T-helper 1 cell treated with Interleukin-12 subunit alpha and Interleukin-12 subunit beta and Interleukin-4 antibody, amounts not matched to agents 30 μg/mL and 1 μg/mL, for 36 hours (primary cell): ENCODE data around the gene PDE2A.
A peak's percentile ranks its signal among the peaks of the same experiment; 100 is the strongest.
"Not testable (repeated sequence)": the region's sequence is repeated elsewhere in the genome, so short reads cannot be mapped to it uniquely, and the experiment has no call there.

Experiments
- H3K27ac Mint-ChIP-seq: one replicate; pipeline ENCODE4 v1.8.0; 2021; ENCODE audit warnings: mild to moderate bottlenecking, mixed read lengths
- H3K27me3 Mint-ChIP-seq: one replicate; pipeline ENCODE4 v1.8.0; 2021; ENCODE audit warnings: low read depth, mixed read lengths
- H3K36me3 Mint-ChIP-seq: one replicate; pipeline ENCODE4 v1.8.0; 2021; ENCODE audit warnings: low read depth, mixed read lengths
- H3K4me1 Mint-ChIP-seq: one replicate; pipeline ENCODE4 v1.8.0; 2021; ENCODE audit warnings: low read depth, mixed read lengths
- H3K4me3 Mint-ChIP-seq: one replicate; pipeline ENCODE4 v1.8.0; 2021; ENCODE audit warnings: mild to moderate bottlenecking, moderate library complexity, mixed read lengths
- H3K9me3 Mint-ChIP-seq: one replicate; pipeline ENCODE4 v1.8.0; 2021; ENCODE audit warnings: mixed read lengths

The PDE2A gene

GRCh38 chr11:72576661-72577060 is 97.6 kb downstream of the PDE2A start:
- Mint-ChIP-seq H3K27me3 (peaks cover 10% of the 10 kb centered on the region), H3K9me3 (no peaks in the 10 kb centered on the region)

GRCh38 chr11:72576243-72576595 is 98.0 kb downstream of the PDE2A start:
- Mint-ChIP-seq H3K4me1 (peaks cover 3% of the 10 kb centered on the region), H3K9me3 (no peaks in the 10 kb centered on the region), H3K36me3 (no peaks in the 10 kb centered on the region), H3K4me3 (no peak overlapping the region), H3K27me3 (peaks cover 13% of the 10 kb centered on the region), H3K27ac (no peak overlapping the region)

More at GRCh38 chr11:72576661-72577060, 97.6 kb downstream of the PDE2A start:
- Mint-ChIP-seq H3K27ac (no peak overlapping the region), H3K36me3 (no peaks in the 10 kb centered on the region), H3K4me3 (no peak overlapping the region), H3K4me1 (peaks cover 2% of the 10 kb centered on the region)

GRCh38 chr11:72575533-72576242 is 98.5 kb downstream of the PDE2A start:
- Mint-ChIP-seq H3K27ac (no peak overlapping the region), H3K9me3 (no peaks in the 10 kb centered on the region), H3K4me1 (peaks cover 7% of the 10 kb centered on the region), H3K27me3 (peaks cover 14% of the 10 kb centered on the region), H3K4me3 (no peak overlapping the region), H3K36me3 (no peaks in the 10 kb centered on the region)

- H3K27ac Mint-ChIP-seq = no peak overlapping the region
- H3K4me3 Mint-ChIP-seq = no peak overlapping the region
- H3K9me3 Mint-ChIP-seq = no peaks in the 10 kb centered on the region
- peaks cover 19% of the 10 kb centered on the region for H3K27me3 Mint-ChIP-seq
- no peaks in the 10 kb centered on the region for H3K36me3 Mint-ChIP-seq
- H3K4me1 Mint-ChIP-seq = peaks cover 15% of the 10 kb centered on the region
Observed at GRCh38 chr11:72574548-72575460, 99.4 kb downstream of the PDE2A start.

GRCh38 chr11:72573855-72574445 is 100.3 kb downstream of the PDE2A start:
- peaks cover 16% of the 10 kb centered on the region for H3K4me1 Mint-ChIP-seq
- no peak overlapping the region for H3K27ac Mint-ChIP-seq

GRCh38 chr11:72573072-72573854 is 101.0 kb downstream of the PDE2A start:
- Mint-ChIP-seq H3K27ac (no peak overlapping the region), H3K4me3 (no peak overlapping the region), H3K9me3 (no peaks in the 10 kb centered on the region), H3K4me1 (peaks cover 16% of the 10 kb centered on the region), H3K36me3 (no peaks in the 10 kb centered on the region), H3K27me3 (peaks cover 19% of the 10 kb centered on the region)

More at GRCh38 chr11:72573855-72574445, 100.3 kb downstream of the PDE2A start:
- H3K36me3 Mint-ChIP-seq = no peaks in the 10 kb centered on the region
- no peaks in the 10 kb centered on the region for H3K9me3 Mint-ChIP-seq
- peaks cover 19% of the 10 kb centered on the region for H3K27me3 Mint-ChIP-seq
- H3K4me3 Mint-ChIP-seq = no peak overlapping the region

GRCh38 chr11:72572540-72572939 is 101.7 kb downstream of the PDE2A start:
- not testable (repeated sequence) for H3K27ac Mint-ChIP-seq, H3K36me3 Mint-ChIP-seq

GRCh38 chr11:72570893-72571661 is 103.1 kb downstream of the PDE2A start:
- Mint-ChIP-seq H3K4me1 (peaks cover 16% of the 10 kb centered on the region), H3K27ac (peak overlapping the region; percentile 69), H3K27me3 (peaks cover 28% of the 10 kb centered on the region), H3K9me3 (no peaks in the 10 kb centered on the region), H3K4me3 (no peak overlapping the region), H3K36me3 (no peaks in the 10 kb centered on the region)

More at GRCh38 chr11:72572540-72572939, 101.7 kb downstream of the PDE2A start:
- Mint-ChIP-seq H3K27me3 (peaks cover 23% of the 10 kb centered on the region), H3K4me1 (peaks cover 16% of the 10 kb centered on the region)
- not testable (repeated sequence) for H3K9me3 Mint-ChIP-seq, H3K4me3 Mint-ChIP-seq

GRCh38 chr11:72569966-72570892 is 104.0 kb downstream of the PDE2A start:
- H3K27ac Mint-ChIP-seq = peak overlapping the region; percentile 4
- H3K4me1 Mint-ChIP-seq = peaks cover 16% of the 10 kb centered on the region
- no peak overlapping the region for H3K4me3 Mint-ChIP-seq
- H3K36me3 Mint-ChIP-seq = no peaks in the 10 kb centered on the region
- H3K27me3 Mint-ChIP-seq = peaks cover 28% of the 10 kb centered on the region
- no peaks in the 10 kb centered on the region for H3K9me3 Mint-ChIP-seq

- Mint-ChIP-seq H3K4me1 (peaks cover 16% of the 10 kb centered on the region), H3K27me3 (peaks cover 21% of the 10 kb centered on the region), H3K36me3 (no peaks in the 10 kb centered on the region), H3K4me3 (no peak overlapping the region), H3K27ac (peak overlapping the region; percentile 5), H3K9me3 (no peaks in the 10 kb centered on the region)
Observed at GRCh38 chr11:72568861-72569260, 105.4 kb downstream of the PDE2A start.

GRCh38 chr11:72562431-72562830 is 111.8 kb downstream of the PDE2A start:
- Mint-ChIP-seq H3K9me3 (no peaks in the 10 kb centered on the region), H3K4me3 (no peak overlapping the region), H3K36me3 (no peaks in the 10 kb centered on the region), H3K4me1 (no peaks in the 10 kb centered on the region), H3K27me3 (peaks cover 19% of the 10 kb centered on the region), H3K27ac (no peak overlapping the region)

GRCh38 chr11:72561856-72562255 is 112.4 kb downstream of the PDE2A start:
- no peaks in the 10 kb centered on the region for H3K4me1 Mint-ChIP-seq
- H3K9me3 Mint-ChIP-seq = no peaks in the 10 kb centered on the region

GRCh38 chr11:72560864-72561263 is 113.4 kb downstream of the PDE2A start:
- H3K27ac Mint-ChIP-seq, H3K9me3 Mint-ChIP-seq, H3K4me3 Mint-ChIP-seq, H3K36me3 Mint-ChIP-seq, H3K4me1 Mint-ChIP-seq: not testable (repeated sequence)
- H3K27me3 Mint-ChIP-seq = peaks cover 26% of the 10 kb centered on the region

More at GRCh38 chr11:72561856-72562255, 112.4 kb downstream of the PDE2A start:
- H3K4me3 Mint-ChIP-seq = no peak overlapping the region
- peaks cover 24% of the 10 kb centered on the region for H3K27me3 Mint-ChIP-seq
- no peak overlapping the region for H3K27ac Mint-ChIP-seq
- no peaks in the 10 kb centered on the region for H3K36me3 Mint-ChIP-seq
